ENCODE results near the gene SCUBE2.

GRCh38 chr11:9089061-9089460 lies 2.3 kb downstream of the SCUBE2 start:
- TF ChIP-seq CTCF (IDR thresholded peaks at IDR 0.05) (no peak), POLR2A (IDR thresholded peaks at IDR 0.05) (no peak)
